WERI-Rb-1 (cell line): ENCODE measurements around the gene METTL2B.

Experiments used
- DNase-seq: peaks from one replicate; pipeline ENCODE4 v3.0.0-alpha.2; 2020
- H3K27ac ChIP-seq: fragments of 250-450 bp; sonication (Bioruptor Pico); 2 replicates; pipeline ENCODE4 v1.5.1; 2020; ENCODE audit warnings: mild to moderate bottlenecking, moderate library complexity
- H3K27me3 ChIP-seq: fragments of 250-450 bp; sonication (Bioruptor Pico); 2 replicates; pipeline ENCODE4 v1.5.1; 2021; ENCODE audit warnings: mild to moderate bottlenecking, low read depth, moderate library complexity; ENCODE audit not compliant: insufficient read depth, severe bottlenecking
- H3K36me3 ChIP-seq: fragments of 250-450 bp; sonication (Bioruptor Pico); 2 replicates; pipeline ENCODE4 v1.5.1; 2020; ENCODE audit warnings: mild to moderate bottlenecking, moderate library complexity
- H3K4me3 ChIP-seq: 2 replicates; pipeline ENCODE4 v1.5.1; 2011; ENCODE audit warnings: low read depth, mild to moderate bottlenecking, control low read depth, low read length
- H3K9me3 ChIP-seq: fragments of 250-450 bp; sonication (Bioruptor Pico); 2 replicates; pipeline ENCODE4 v1.5.1; 2021; ENCODE audit warnings: mild to moderate bottlenecking, moderate library complexity; ENCODE audit not compliant: severe bottlenecking
- TF ChIP-seq, protein P1 (sequence below): IDR thresholded peaks from 2 replicates; pipeline ENCODE4 v1.5.1; 2011; ENCODE audit warnings: low read depth, mild to moderate bottlenecking, control low read depth, inconsistent platforms, low read length

Gene METTL2B

DNA sequence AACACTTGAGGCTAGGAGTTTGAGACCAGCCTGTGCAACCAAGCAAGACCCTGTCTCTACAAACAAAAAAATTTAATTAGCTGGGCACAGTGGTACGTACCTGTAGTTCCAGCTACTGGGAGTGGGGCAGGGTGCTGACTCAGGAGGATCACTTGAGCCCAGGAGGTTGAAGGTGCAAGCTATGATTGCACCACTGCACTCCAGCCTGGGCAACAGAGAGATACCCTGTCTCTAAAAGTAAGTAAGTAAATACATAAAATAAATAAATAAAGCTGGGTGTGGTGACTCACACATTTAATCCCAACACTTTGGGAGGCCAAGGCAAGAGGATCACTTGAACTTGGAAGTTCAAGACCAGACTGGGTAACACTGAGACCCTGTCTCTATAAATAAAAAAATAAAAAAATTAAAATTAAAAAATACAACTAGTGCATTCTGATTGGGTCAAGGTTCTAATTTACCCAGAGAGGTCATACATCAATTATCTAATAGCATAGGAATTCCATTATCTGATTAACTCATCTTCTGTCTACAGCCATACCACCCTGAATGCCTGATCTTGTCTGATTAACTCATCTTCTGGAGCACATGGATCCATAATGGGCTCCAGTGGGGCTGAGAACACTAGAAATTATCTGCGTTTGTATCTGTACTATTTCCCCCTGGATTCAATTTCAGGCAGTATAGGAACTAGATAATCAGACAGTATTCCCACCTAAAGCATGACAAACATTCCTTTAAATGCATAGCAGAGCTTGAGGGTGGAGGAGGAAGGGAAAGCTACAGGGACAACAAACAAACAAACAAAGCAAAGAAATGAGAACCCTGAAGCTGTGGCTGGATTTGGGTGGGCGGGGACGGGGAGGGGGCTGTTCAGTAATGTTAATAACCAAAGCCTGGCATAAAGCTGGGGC lies 41.9 kb upstream of the METTL2B start:
- Histone ChIP-seq H3K27ac (no peak overlapping the region), H3K36me3 (no peaks in the 10 kb centered on the region), H3K4me3 (no peak overlapping the region), H3K9me3 (no peaks in the 10 kb centered on the region), H3K27me3 (no peaks in the 10 kb centered on the region)
- TF ChIP-seq, protein P1, sequence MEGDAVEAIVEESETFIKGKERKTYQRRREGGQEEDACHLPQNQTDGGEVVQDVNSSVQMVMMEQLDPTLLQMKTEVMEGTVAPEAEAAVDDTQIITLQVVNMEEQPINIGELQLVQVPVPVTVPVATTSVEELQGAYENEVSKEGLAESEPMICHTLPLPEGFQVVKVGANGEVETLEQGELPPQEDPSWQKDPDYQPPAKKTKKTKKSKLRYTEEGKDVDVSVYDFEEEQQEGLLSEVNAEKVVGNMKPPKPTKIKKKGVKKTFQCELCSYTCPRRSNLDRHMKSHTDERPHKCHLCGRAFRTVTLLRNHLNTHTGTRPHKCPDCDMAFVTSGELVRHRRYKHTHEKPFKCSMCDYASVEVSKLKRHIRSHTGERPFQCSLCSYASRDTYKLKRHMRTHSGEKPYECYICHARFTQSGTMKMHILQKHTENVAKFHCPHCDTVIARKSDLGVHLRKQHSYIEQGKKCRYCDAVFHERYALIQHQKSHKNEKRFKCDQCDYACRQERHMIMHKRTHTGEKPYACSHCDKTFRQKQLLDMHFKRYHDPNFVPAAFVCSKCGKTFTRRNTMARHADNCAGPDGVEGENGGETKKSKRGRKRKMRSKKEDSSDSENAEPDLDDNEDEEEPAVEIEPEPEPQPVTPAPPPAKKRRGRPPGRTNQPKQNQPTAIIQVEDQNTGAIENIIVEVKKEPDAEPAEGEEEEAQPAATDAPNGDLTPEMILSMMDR, result no peak
- no peak for DNase-seq

DNA sequence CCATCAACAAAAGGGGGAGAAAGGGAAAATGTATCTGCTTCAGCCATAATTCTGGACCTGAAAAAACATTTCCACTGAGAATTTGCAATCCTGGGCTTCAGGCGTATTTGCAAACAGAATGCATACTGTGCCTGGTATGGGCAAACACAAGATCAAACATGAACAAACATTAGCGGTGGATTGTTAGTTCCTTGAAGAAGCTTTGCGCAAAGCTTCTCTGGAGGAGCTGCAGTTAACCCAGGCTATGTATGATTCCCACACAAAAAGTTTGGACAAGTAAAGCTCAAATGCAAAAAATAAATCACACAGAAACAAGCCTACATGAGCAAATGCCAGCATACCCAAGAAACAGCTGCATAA lies 41.2 kb upstream of the METTL2B start:
- Histone ChIP-seq H3K36me3 (no peaks in the 10 kb centered on the region), H3K27me3 (no peaks in the 10 kb centered on the region), H3K9me3 (no peaks in the 10 kb centered on the region), H3K27ac (no peak overlapping the region), H3K4me3 (no peak overlapping the region)
- TF ChIP-seq, protein P1, result no peak
- DNase-seq, result no peak

DNA sequence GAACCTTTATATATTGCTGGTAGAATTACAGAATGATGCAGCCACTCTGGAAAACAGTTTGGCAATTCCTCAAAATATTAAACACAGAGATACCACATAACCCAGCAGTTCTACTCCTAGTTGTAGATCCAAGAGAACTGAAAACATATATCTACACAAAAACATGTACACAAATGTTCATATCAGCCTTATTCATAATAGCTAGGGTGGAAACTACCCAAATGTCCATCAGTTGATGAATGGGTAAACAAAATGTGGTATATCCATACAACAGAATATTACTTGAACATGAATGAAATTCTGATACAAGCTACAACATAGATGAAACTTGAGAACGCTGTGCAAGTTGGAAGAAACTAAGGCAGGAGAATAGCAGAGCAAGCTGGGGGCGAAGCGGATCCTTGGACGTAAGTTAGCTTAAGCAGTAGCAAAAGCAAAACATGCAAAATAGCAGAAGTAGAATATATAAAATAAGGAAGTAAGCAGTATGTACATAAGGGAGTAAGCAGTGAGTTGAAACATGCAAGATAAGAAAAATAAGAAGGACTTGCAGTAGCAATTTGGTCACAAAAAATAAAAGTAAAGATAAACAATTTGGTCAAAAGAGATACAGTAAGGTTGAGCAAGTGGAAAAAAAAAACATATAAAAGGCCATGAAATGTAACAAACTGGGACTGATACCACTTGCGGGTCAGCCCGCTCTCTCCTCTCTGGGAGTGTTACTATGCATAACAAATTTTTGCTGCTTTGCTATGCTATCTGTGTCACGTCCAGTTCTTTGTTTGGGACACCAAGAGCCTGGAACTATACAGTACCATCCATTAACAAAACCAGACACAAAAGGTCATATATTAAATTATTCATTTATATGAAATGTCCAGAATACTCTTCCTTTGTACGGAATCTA lies 38.9 kb upstream of the METTL2B start:
- H3K4me3 ChIP-seq, result no peak overlapping the region
- no peak for DNase-seq
- H3K36me3 ChIP-seq, result no peaks in the 10 kb centered on the region
- TF ChIP-seq, protein P1, result no peak
- no peaks in the 10 kb centered on the region for H3K27me3 ChIP-seq
- H3K9me3 ChIP-seq, result no peaks in the 10 kb centered on the region
- H3K27ac ChIP-seq, result no peak overlapping the region

DNA sequence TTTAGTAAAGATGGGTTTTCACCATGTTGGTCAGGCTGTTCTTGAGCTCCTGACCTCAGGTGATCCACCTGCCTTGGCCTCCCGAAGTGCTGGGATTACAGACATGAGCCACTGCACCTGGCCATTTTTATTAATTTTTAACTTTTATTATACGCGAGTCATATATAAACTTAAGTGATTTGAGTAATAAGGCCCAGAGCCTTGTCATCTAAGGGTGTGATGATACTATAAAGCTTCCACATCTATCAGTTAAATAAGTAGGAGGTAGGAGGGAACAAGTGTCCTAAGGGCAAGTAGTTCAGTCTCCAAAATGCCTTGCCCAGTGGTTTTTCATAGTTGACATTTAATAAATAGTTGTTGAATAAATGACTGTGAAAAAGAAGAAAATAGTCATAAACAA lies 34.2 kb upstream of the METTL2B start:
- Histone ChIP-seq H3K4me3 (no peak overlapping the region), H3K27me3 (no peaks in the 10 kb centered on the region), H3K9me3 (no peaks in the 10 kb centered on the region), H3K27ac (no peak overlapping the region), H3K36me3 (no peaks in the 10 kb centered on the region)
- DNase-seq, result no peak
- TF ChIP-seq, protein P1, result no peak

DNA sequence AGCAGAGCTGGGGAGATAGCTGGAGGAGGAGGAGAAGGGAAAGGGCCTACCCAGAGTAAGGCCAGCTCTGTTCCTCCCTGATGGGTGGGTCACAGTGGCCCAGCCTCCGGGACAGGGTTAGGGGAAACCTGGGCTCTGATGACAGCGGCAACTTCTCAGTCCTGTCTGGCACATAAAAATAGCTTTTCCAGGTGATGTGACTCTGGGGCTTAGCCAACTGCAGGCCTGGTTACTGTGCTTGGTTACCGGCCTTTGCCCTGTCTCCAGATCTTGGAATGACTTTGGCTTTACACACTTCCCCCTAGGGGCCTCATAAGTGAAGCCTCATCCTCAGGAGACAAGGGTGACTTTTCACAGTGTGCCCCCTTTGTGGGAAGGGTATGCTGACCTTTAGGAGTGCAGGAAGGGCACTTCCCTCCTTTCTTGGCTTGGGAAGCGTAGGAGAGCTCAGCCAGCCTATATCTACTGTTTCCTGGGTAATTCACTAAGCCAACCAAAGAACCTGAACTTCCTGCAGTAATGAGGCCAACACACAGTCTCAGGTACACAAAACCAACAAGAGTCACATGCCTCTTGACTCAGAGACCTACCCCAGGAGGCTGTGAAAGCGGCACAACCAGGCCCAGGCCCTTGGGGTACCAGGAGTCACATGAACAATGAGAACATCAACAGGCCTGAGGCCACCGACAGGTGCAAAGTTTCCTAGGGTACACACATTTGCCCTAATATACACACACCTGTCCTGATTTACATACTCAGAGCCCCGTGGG lies 32.5 kb upstream of the METTL2B start:
- H3K9me3 ChIP-seq, result no peaks in the 10 kb centered on the region
- DNase-seq, result no peak
- no peaks in the 10 kb centered on the region for H3K27me3 ChIP-seq
- no peak overlapping the region for H3K27ac ChIP-seq
- TF ChIP-seq, protein P1, result no peak
- no peak overlapping the region for H3K4me3 ChIP-seq
- H3K36me3 ChIP-seq, result no peaks in the 10 kb centered on the region
